CD4-positive, alpha-beta T cell (primary cell): Measurements from ENCODE around the gene PIP5K1C. TPM values are rescaled to one million over a fixed set of nuclear protein-coding genes. Genes with fewer than 3 reads are reported as not detected.

Experiments
- ATAC-seq: fragments of 200-7000 bp; cut with Tn5 transposase; one replicate; pipeline ENCODE4 v1.10.0; 2022; ENCODE audit warnings: mild to moderate bottlenecking; ENCODE audit not compliant: poor library complexity
- CTCF ChIA-PET: fragments of 350-600 bp; sonication (Branson Sonifier 250); formaldehyde crosslinking; loops from one replicate; lab custom pipeline; 2021; ENCODE audit warnings: antibody characterized with exemption, inconsistent platforms; lab: Charles Lee
- POLR2A ChIA-PET: fragments of 350-600 bp; sonication (Branson Sonifier 250); formaldehyde crosslinking; loops from one replicate; lab custom pipeline; 2021; ENCODE audit warnings: antibody characterized with exemption, inconsistent platforms; lab: Charles Lee
- DNase-seq, 14 experiments: peaks; one replicate each; pipeline ENCODE4 v3.0.0-alpha.2; 2013 to 2020; ENCODE audit warnings: mixed read lengths in 2 of 14
- H3K27ac ChIP-seq, 2 donors: one replicate each; pipeline versions ENCODE4 v1.5.1 to v1.7.0; 2013; ENCODE audit warnings: low read length in 2 of 2, low read depth in 1 of 2, mild to moderate bottlenecking in 1 of 2
- H3K27me3 ChIP-seq, 2 experiments: 1 replicate in 1 of 2; 2 replicates in 1 of 2; pipeline versions ENCODE4 v1.6.1 to v1.7.0; 2013; ENCODE audit warnings: low read length in 2 of 2, control low read depth in 1 of 2, mild to moderate bottlenecking in 1 of 2, moderate library complexity in 1 of 2; ENCODE audit not compliant: insufficient read depth in 2 of 2, control insufficient read depth in 1 of 2
- H3K36me3 ChIP-seq: one replicate; pipeline ENCODE4 v1.6.1; 2013; ENCODE audit warnings: low read length, control low read depth; ENCODE audit not compliant: insufficient read depth
- H3K4me1 ChIP-seq: one replicate; pipeline ENCODE4 v1.6.1; 2013; ENCODE audit warnings: low read length, control low read depth; ENCODE audit not compliant: insufficient read depth
- H3K4me3 ChIP-seq: one replicate; pipeline ENCODE4 v1.5.1; 2013; ENCODE audit warnings: mild to moderate bottlenecking, low read length, moderate library complexity
- H3K9me3 ChIP-seq, 2 experiments: 1 replicate in 1 of 2; 2 replicates in 1 of 2; pipeline versions ENCODE4 v1.6.1 to v1.7.0; 2013; ENCODE audit warnings: low read length in 2 of 2, mild to moderate bottlenecking in 2 of 2, control low read depth in 1 of 2, moderate library complexity in 1 of 2; ENCODE audit not compliant: control insufficient read depth in 1 of 2, insufficient read depth in 1 of 2
- H3K27ac Mint-ChIP-seq: one replicate; pipeline ENCODE4 v1.8.0; 2020; ENCODE audit warnings: mixed read lengths
- H3K27me3 Mint-ChIP-seq: one replicate; pipeline ENCODE4 v1.8.0; 2021; ENCODE audit warnings: mixed read lengths
- H3K36me3 Mint-ChIP-seq: one replicate; pipeline ENCODE4 v1.8.0; 2021; ENCODE audit warnings: low read depth, mixed read lengths
- H3K4me1 Mint-ChIP-seq: one replicate; pipeline ENCODE4 v1.8.0; 2021; ENCODE audit warnings: low read depth, mixed read lengths
- H3K4me3 Mint-ChIP-seq: one replicate; pipeline ENCODE4 v1.8.0; 2020; ENCODE audit warnings: mild to moderate bottlenecking, mixed read lengths
- H3K9me3 Mint-ChIP-seq: one replicate; pipeline ENCODE4 v1.8.0; 2020; ENCODE audit warnings: mixed read lengths
- CTCF ChIP-seq: fragments of 200-600 bp; IDR thresholded peaks from one replicate; pipeline ENCODE4 v1.8.0; 2022; ENCODE audit warnings: antibody characterized with exemption, mild to moderate bottlenecking
- intact Hi-C, 2 experiments: fragments of 100-400 bp; cut with DNase I in 1 of 2; cut with micrococcal nuclease in 1 of 2; formaldehyde crosslinking; loops; one replicate each; pipeline versions ENCODE4 v1.15.1 to v1.9.0; 2023 to 2025; cut with DNase I, micrococcal nuclease
- total RNA-seq, 174 experiments: library from RNA in 2 of 174; stranded (reverse) in 2 of 174; gene quantifications; one replicate each; pipeline ENCODE4 v1.2.3 and lab custom pipeline; 2021 to 2026

Gene PIP5K1C
- total RNA-seq, 2 experiments from 2014 or later: 14.7 to 15.5 TPM

- Mint-ChIP-seq H3K9me3 (no peaks in the 10 kb centered on the region), H3K36me3 (no peaks in the 10 kb centered on the region), H3K4me1 (peaks cover 27% of the 10 kb centered on the region), H3K27ac (peak overlapping the region; percentile 73), H3K4me3 (peak overlapping the region; percentile 91), H3K27me3 (no peaks in the 10 kb centered on the region)
- POLR2A ChIA-PET: interaction anchor here (1.9 to 5.3 kb wide), 3 partner anchors 9 to 63 kb away, joined by 6 to 49 read pairs (median 6); partner anchors contain the start of gene MRPL54
- CTCF ChIA-PET: no interaction called here
- intact Hi-C loops: loop anchor here in 1 of 2 experiments (10.0 kb wide), 1 partner anchor 506 kb away; no protein-coding TSS in a partner anchor
- H3K4me3 ChIP-seq: peak overlapping the region; percentile 72
- TF ChIP-seq CTCF: no peak
- no peaks in the 10 kb centered on the region for H3K9me3 ChIP-seq
- peaks cover 37% of the 10 kb centered on the region for H3K4me1 ChIP-seq
- H3K27ac ChIP-seq: no peak overlapping the region
- no peaks in the 10 kb centered on the region for H3K36me3 ChIP-seq
- ATAC-seq: peak; percentile 7
- no peaks in the 10 kb centered on the region for H3K27me3 ChIP-seq
- peak in 3 of 14 experiments; percentile 34 to 61 (median 59) for DNase-seq
Measured at GRCh38 chr19:3698974-3699740, 1.1 kb downstream of the PIP5K1C start.

DNA sequence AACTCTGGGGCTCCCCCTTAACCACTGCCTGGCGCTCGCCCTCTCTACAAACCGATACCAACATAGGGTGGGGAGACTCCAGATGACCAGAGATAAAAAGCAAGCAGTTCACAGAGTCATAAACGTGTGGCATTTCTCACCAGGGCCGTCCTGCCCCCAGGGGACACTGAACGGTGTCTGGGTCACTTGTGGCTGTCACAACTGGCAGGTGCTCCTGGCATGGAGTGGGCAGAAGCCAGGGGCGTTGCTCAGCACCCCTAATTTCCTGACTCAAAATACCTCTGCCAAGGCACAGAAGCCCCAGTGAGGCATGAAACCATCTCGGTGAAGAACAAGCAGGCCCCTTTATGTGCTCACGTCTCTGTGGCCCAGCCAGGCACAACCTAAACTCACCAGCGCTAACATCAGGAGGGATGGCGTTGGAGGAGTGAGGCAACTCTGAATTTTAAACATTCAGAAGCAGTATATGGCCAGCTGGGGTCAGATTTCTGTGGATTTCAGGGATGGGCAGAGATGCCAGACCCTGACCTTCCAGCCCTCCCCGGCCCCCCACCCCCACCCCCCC is 1.8 kb downstream of the PIP5K1C start:
- Histone ChIP-seq H3K36me3 (no peaks in the 10 kb centered on the region), H3K27ac (no peak overlapping the region), H3K4me1 (peaks cover 37% of the 10 kb centered on the region), H3K27me3 (no peaks in the 10 kb centered on the region), H3K4me3 (no peak overlapping the region), H3K9me3 (no peaks in the 10 kb centered on the region)
- H3K27me3 Mint-ChIP-seq: no peaks in the 10 kb centered on the region
- ATAC-seq (no peak), DNase-seq (no peak)
- no peak overlapping the region for H3K27ac Mint-ChIP-seq
- H3K36me3 Mint-ChIP-seq: no peaks in the 10 kb centered on the region
- no peak for TF ChIP-seq CTCF
- H3K4me3 Mint-ChIP-seq: peak overlapping the region; percentile 62
- CTCF ChIA-PET: no interaction called here
- peaks cover 27% of the 10 kb centered on the region for H3K4me1 Mint-ChIP-seq
- POLR2A ChIA-PET: interaction anchor here (1.9 to 5.3 kb wide), 2 partner anchors 11 to 64 kb away, joined by 6 to 49 read pairs; partner anchors contain the start of gene MRPL54
- intact Hi-C loops: loop anchor here in 1 of 2 experiments (10.0 kb wide), 1 partner anchor 506 kb away; no protein-coding TSS in a partner anchor
- no peaks in the 10 kb centered on the region for H3K9me3 Mint-ChIP-seq

GRCh38 chr19:3697671-3698385 is 2.4 kb downstream of the PIP5K1C start:
- Histone ChIP-seq H3K9me3 (no peaks in the 10 kb centered on the region), H3K4me3 (no peak overlapping the region), H3K27me3 (no peaks in the 10 kb centered on the region), H3K36me3 (no peaks in the 10 kb centered on the region), H3K27ac (no peak overlapping the region), H3K4me1 (peaks cover 37% of the 10 kb centered on the region)
- no peak overlapping the region for H3K27ac Mint-ChIP-seq
- ATAC-seq (no peak), DNase-seq (no peak)
- ChIA-PET CTCF (no interaction called here), POLR2A (interaction anchor here (5.3 kb wide), 1 partner anchor 10 kb away, joined by 49 read pairs; no protein-coding TSS in a partner anchor)
- H3K4me1 Mint-ChIP-seq: peaks cover 29% of the 10 kb centered on the region
- no peaks in the 10 kb centered on the region for H3K36me3 Mint-ChIP-seq
- H3K27me3 Mint-ChIP-seq: no peaks in the 10 kb centered on the region
- peak overlapping the region; percentile 62 for H3K4me3 Mint-ChIP-seq
- no peaks in the 10 kb centered on the region for H3K9me3 Mint-ChIP-seq
- no peak for TF ChIP-seq CTCF
- intact Hi-C loops: loop anchor here in 1 of 2 experiments (10.0 kb wide), 1 partner anchor 507 kb away; no protein-coding TSS in a partner anchor
